RWPE2 (cell line): ENCODE data around the gene SHROOM1.
A peak's percentile ranks its signal among the peaks of the same experiment; 100 is the strongest.

Experiments used
- ATAC-seq: fragments of 200-7000 bp; cut with Tn5 transposase; 3 replicates; pipeline ENCODE4 v1.9.1; 2021; ENCODE audit warnings: low read depth
- DNase-seq: peaks from one replicate; pipeline ENCODE4 v3.0.0-alpha.2; 2020; ENCODE audit warnings: low spot score
- H3K27ac ChIP-seq: fragments of 450-650 bp; 2 replicates; pipeline ENCODE4 v1.5.1; 2017; ENCODE audit warnings: mild to moderate bottlenecking; ENCODE audit not compliant: poor library complexity, severe bottlenecking
- H3K27me3 ChIP-seq: fragments of 250-450 bp; sonication (Bioruptor Pico); 2 replicates; pipeline ENCODE4 v1.5.1; 2021; ENCODE audit warnings: mild to moderate bottlenecking, moderate library complexity; ENCODE audit not compliant: insufficient read depth, poor library complexity, severe bottlenecking
- H3K36me3 ChIP-seq: fragments of 250-450 bp; sonication (Bioruptor Pico); 2 replicates; pipeline ENCODE4 v1.5.1; 2020; ENCODE audit warnings: low read depth, mild to moderate bottlenecking, moderate library complexity
- H3K4me1 ChIP-seq: fragments of 250-450 bp; sonication (Bioruptor Pico); 2 replicates; pipeline ENCODE4 v1.5.1; 2021; ENCODE audit warnings: mild to moderate bottlenecking, moderate library complexity; ENCODE audit not compliant: insufficient read depth, poor library complexity, severe bottlenecking
- H3K4me3 ChIP-seq: fragments of 250-450 bp; sonication (Bioruptor Pico); 2 replicates; pipeline ENCODE4 v1.5.1; 2021; ENCODE audit warnings: mild to moderate bottlenecking, moderate library complexity; ENCODE audit not compliant: severe bottlenecking
- H3K9me3 ChIP-seq: fragments of 250-450 bp; sonication (Bioruptor Pico); 2 replicates; pipeline ENCODE4 v1.5.1; 2021; ENCODE audit warnings: mild to moderate bottlenecking, moderate library complexity; ENCODE audit not compliant: severe bottlenecking
- TF ChIP-seq, protein P1 (sequence below): fragments of 450-650 bp; IDR thresholded peaks from one replicate; pipeline ENCODE4 v1.5.1; 2017; ENCODE audit warnings: mild to moderate bottlenecking, moderate library complexity; ENCODE audit not compliant: poor library complexity, severe bottlenecking

SHROOM1 gene

DNA sequence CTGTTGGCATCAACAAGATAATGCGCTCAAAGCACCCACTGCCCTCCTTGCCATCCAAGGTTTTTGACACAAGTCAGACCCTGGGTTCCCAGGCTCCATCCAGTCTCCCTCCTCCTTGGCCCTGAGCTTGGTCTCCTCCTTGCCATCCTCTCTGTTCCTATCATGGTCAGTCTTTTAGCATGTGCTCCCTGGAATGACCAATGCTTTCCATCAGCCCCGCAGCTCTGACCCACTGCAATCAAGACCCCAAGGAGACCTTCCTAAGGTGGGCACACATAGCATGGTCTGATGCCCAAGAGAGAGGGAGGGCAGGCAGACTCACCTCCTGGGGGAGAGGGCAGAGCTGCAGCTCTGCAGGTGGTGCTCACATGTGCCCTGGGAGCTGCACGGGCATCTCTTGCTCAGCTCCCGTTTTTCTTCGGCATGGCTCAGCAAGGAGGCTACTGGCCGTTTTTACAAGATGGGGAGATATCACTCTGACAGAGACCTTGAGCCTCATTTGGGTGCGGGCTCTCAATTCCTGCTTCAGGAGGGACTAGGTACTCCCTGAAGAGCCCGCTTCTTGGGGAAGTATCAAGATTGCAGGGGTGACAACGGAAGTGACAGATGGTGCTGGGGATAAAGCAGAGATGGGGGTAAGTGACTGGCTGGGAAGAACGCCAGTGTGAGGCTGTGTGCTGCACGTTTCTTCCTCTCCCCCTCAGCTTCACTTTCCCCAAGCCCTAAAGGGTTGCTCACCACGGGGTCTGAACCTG is 56.7 kb downstream of the SHROOM1 start:
- no peak overlapping the region for H3K4me3 ChIP-seq
- DNase-seq, result peak; percentile 33
- H3K4me1 ChIP-seq, result peaks cover 11% of the 10 kb centered on the region
- H3K27me3 ChIP-seq, result no peaks in the 10 kb centered on the region
- no peak for ATAC-seq
- no peak overlapping the region for H3K27ac ChIP-seq
- H3K36me3 ChIP-seq, result no peaks in the 10 kb centered on the region
- TF ChIP-seq, protein P1, sequence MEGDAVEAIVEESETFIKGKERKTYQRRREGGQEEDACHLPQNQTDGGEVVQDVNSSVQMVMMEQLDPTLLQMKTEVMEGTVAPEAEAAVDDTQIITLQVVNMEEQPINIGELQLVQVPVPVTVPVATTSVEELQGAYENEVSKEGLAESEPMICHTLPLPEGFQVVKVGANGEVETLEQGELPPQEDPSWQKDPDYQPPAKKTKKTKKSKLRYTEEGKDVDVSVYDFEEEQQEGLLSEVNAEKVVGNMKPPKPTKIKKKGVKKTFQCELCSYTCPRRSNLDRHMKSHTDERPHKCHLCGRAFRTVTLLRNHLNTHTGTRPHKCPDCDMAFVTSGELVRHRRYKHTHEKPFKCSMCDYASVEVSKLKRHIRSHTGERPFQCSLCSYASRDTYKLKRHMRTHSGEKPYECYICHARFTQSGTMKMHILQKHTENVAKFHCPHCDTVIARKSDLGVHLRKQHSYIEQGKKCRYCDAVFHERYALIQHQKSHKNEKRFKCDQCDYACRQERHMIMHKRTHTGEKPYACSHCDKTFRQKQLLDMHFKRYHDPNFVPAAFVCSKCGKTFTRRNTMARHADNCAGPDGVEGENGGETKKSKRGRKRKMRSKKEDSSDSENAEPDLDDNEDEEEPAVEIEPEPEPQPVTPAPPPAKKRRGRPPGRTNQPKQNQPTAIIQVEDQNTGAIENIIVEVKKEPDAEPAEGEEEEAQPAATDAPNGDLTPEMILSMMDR, result no peak
- H3K9me3 ChIP-seq, result no peaks in the 10 kb centered on the region

DNA sequence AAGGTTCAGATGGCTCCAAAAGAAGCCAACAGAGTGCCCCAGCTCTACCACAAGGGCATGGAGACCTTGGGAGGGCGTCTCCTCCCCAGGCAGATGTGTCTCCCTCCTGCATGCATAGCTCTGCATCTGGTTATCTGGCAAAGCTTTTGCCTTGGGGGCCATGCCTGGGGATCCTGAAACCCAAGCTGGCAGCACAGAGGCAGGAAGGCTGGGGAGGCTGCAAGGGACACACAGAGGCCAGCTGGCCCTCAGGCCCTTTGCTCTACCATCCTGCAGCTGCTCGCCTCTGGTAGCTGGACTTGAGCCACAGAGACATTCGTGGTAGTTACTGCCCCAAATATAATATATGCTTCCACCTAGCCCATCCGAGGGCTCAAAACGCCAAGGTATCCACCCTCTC is 57.3 kb downstream of the SHROOM1 start:
- no peaks in the 10 kb centered on the region for H3K27me3 ChIP-seq
- no peaks in the 10 kb centered on the region for H3K9me3 ChIP-seq
- no peak overlapping the region for H3K27ac ChIP-seq
- no peaks in the 10 kb centered on the region for H3K36me3 ChIP-seq
- ATAC-seq (no peak), DNase-seq (no peak)
- H3K4me3 ChIP-seq, result no peak overlapping the region
- TF ChIP-seq, protein P1, result no peak
- H3K4me1 ChIP-seq, result peaks cover 11% of the 10 kb centered on the region

DNA sequence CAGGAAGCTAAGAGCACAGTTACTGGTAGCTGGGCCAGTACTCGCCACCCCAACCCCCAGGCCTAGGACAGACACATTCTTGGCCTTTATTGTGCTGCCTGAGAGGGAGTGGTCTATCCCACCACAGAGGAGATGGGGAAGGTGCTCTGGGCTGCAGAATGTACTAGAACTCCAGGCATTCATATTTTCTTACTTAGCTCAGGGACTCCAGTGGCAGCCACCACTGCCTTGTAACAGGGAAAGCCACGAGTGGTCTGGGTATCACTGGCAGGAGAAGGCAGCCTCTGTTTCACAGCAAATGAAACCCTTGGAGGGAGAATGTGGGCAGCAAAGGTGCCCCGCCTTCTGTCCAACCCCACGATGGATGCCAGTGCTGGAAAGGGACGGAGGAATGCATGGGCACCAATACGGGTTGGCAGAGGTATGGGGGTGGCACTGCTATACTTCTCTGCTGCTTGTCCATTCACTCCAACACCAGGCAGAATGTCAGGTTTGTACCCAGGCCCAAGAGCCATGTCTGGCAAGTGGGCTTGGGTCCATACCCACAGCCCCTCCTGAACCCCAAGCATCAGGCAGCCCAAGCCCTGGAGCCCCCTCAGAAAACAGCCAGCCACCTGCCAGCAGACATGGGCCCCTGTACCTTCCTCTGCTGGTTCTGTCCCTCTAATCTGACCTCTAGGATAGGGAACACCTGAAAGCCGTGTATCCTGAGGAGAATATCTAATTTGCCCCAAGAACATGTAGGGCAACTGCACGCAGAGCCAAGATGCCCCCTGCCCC is 58.0 kb downstream of the SHROOM1 start:
- Histone ChIP-seq H3K27me3 (no peaks in the 10 kb centered on the region), H3K36me3 (peaks cover 2% of the 10 kb centered on the region), H3K27ac (no peak overlapping the region), H3K4me1 (peaks cover 11% of the 10 kb centered on the region), H3K4me3 (no peak overlapping the region), H3K9me3 (no peaks in the 10 kb centered on the region)
- DNase-seq (peak; percentile 33), ATAC-seq (no peak)
- TF ChIP-seq, protein P1, result no peak
